Stomach (tissue), 9 donors: Measurements from ENCODE around the gene SPATA6L. TPM values are rescaled to one million over a fixed set of nuclear protein-coding genes. Genes with fewer than 3 reads are reported as not detected.

Source experiments
- DNase-seq, 2 donors: peaks; one replicate each; pipeline versions ENCODE4 v3.0.0 to v3.0.0-alpha.2; 2013 to 2019
- H3K27ac ChIP-seq, 5 donors: fragments of 200-600 bp in 4 of 5; sonication (generic) in 4 of 5; one replicate each; pipeline ENCODE4 v1.5.1; 2013 to 2019; ENCODE audit warnings: mild to moderate bottlenecking in 1 of 5, moderate library complexity in 1 of 5
- H3K27me3 ChIP-seq, 3 donors: fragments of 200-600 bp; sonication (generic); one replicate each; pipeline ENCODE4 v1.5.1; 2017 to 2019; ENCODE audit warnings: mixed run types in 1 of 3
- H3K36me3 ChIP-seq, 4 donors: fragments of 200-600 bp; sonication (generic); 1 replicate in 3 of 4; 2 replicates in 1 of 4; pipeline ENCODE4 v1.5.1; 2016 to 2019
- H3K4me1 ChIP-seq, 4 donors: fragments of 200-600 bp; sonication (generic); one replicate each; pipeline ENCODE4 v1.5.1; 2016 to 2019
- H3K4me3 ChIP-seq, 4 donors: fragments of 200-600 bp; sonication (generic) in 3 of 4; one replicate each; pipeline ENCODE4 v1.5.1; 2016 to 2019; ENCODE audit warnings: mild to moderate bottlenecking in 1 of 4
- H3K9me3 ChIP-seq, 4 donors: fragments of 200-600 bp; sonication (generic); one replicate each; pipeline ENCODE4 v1.5.1; 2016 to 2019
- CTCF ChIP-seq, 7 experiments: fragments of 450-650 bp in 4 of 7; fragments of 200-600 bp in 3 of 7; sonication (generic) in 3 of 7; IDR thresholded peaks; one replicate each; pipeline ENCODE4 v1.5.1; 2016 to 2019; ENCODE audit warnings: antibody characterized with exemption in 7 of 7, control low read depth in 2 of 7, mild to moderate bottlenecking in 1 of 7
- EP300 ChIP-seq: sonication (generic); formaldehyde crosslinking; IDR thresholded peaks from one replicate; pipeline ENCODE4 v1.6.1; 2017; ENCODE audit warnings: antibody characterized with exemption
- POLR2A ChIP-seq, 4 donors: fragments of 450-650 bp; IDR thresholded peaks; one replicate each; pipeline ENCODE4 v1.6.1; 2016; ENCODE audit warnings: antibody characterized with exemption in 4 of 4, control low read depth in 2 of 4, mild to moderate bottlenecking in 1 of 4, moderate library complexity in 1 of 4
- POLR2AphosphoS5 ChIP-seq, 3 donors: sonication (generic); formaldehyde crosslinking; IDR thresholded peaks; one replicate each; pipeline ENCODE4 v1.6.1; 2016; ENCODE audit warnings: antibody characterized with exemption in 3 of 3
- WGBS, 5 donors: extraction: QIAGEN DNeasy Blood & Tissue Kit in 3 of 5; methylation state at CpG; one replicate each; pipeline versions ENCODE4 v1.1.5 to v1.1.7; 2013 to 2018; 5-methylcytosine and 5-hydroxymethylcytosine counted together
- intact Hi-C: fragments of 100-400 bp; cut with DNase I; formaldehyde crosslinking; loops from one replicate; pipeline ENCODE4 v1.15.1; 2023; ENCODE audit warnings: low total_unique reads
- polyA plus RNA-seq, 3 donors: library from polyadenylated mRNA; stranded (reverse); fragments of 200-250 nt; gene quantifications; one replicate each; pipeline ENCODE4 v1.2.3, GENCODE V29; 2013
- total RNA-seq, 5 donors: library from RNA; depleted of rRNA; stranded (reverse); fragments of >200 nt; gene quantifications; one replicate each; pipeline versions ENCODE4 v1.1.0 to v1.2.3, GENCODE V29; 2014 to 2016
- donor health status: healthy with polysubstance abuse.
- donor health status: Bipolar disorder and iron deficiency.
- donor health status: healthy.

SPATA6L gene
- total and polyA plus RNA-seq, 8 donors, result 2.3 to 32.7 (median 5.4) TPM

GRCh38 chr9:4573634-4574389 lies 92.5 kb downstream of the SPATA6L start:
- H3K27me3 ChIP-seq, result no peaks in the 10 kb centered on the region
- no peak overlapping the region for H3K4me3 ChIP-seq
- 82 to 90% (median 85%) methylated on average over 5 of the region's 5 CpGs for WGBS, 5 donors
- DNase-seq, result no peak
- H3K9me3 ChIP-seq, result no peaks in the 10 kb centered on the region
- intact Hi-C loops, result no loop called here
- peaks cover 0 to 6% (median 0%) of the 10 kb centered on the region in 4 donors for H3K4me1 ChIP-seq
- H3K27ac ChIP-seq, result no peak overlapping the region
- TF ChIP-seq CTCF (IDR thresholded peaks at IDR 0.05) (no peak), EP300 (no peak), POLR2AphosphoS5 (IDR thresholded peaks at IDR 0.05) (no peak), POLR2A (IDR thresholded peaks at IDR 0.05) (no peak)
- H3K36me3 ChIP-seq, result peaks cover 0 to 26% (median 16%) of the 10 kb centered on the region in 4 donors

GRCh38 chr9:4573176-4573575 lies 93.1 kb downstream of the SPATA6L start:
- Histone ChIP-seq H3K9me3 (no peaks in the 10 kb centered on the region), H3K27me3 (no peaks in the 10 kb centered on the region), H3K36me3 (peaks cover 0 to 26% (median 16%) of the 10 kb centered on the region in 4 donors), H3K4me1 (peaks cover 0 to 6% (median 0%) of the 10 kb centered on the region in 4 donors), H3K4me3 (no peak overlapping the region), H3K27ac (no peak overlapping the region)
- intact Hi-C loops, result no loop called here
- WGBS, 5 donors, result 80 to 97% (median 83%) methylated on average over 4 of the region's 4 CpGs
- no peak for TF ChIP-seq EP300
- DNase-seq, result no peak

- Histone ChIP-seq H3K9me3 (no peaks in the 10 kb centered on the region), H3K27me3 (no peaks in the 10 kb centered on the region), H3K27ac (no peak overlapping the region), H3K4me3 (no peak overlapping the region), H3K36me3 (peaks cover 0 to 24% (median 16%) of the 10 kb centered on the region in 4 donors), H3K4me1 (peaks cover 0 to 6% (median 0%) of the 10 kb centered on the region in 4 donors)
- WGBS, 5 donors, result 63 to 74% (median 71%) methylated on average over 5 of the region's 5 CpGs
- intact Hi-C loops, result no loop called here
- no peak for DNase-seq
- TF ChIP-seq CTCF (IDR thresholded peaks at IDR 0.05) (no peak), POLR2A (IDR thresholded peaks at IDR 0.05) (no peak), POLR2AphosphoS5 (IDR thresholded peaks at IDR 0.05) (no peak)
These were observed 94.0 kb downstream of the SPATA6L start for GRCh38 chr9:4572184-4572826.

- Histone ChIP-seq H3K4me1 (peaks cover 0 to 6% (median 0%) of the 10 kb centered on the region in 4 donors), H3K27me3 (no peaks in the 10 kb centered on the region), H3K9me3 (no peaks in the 10 kb centered on the region), H3K27ac (no peak overlapping the region), H3K4me3 (no peak overlapping the region), H3K36me3 (peaks cover 0 to 22% (median 9%) of the 10 kb centered on the region in 4 donors)
- intact Hi-C loops, result no loop called here
- no peak for TF ChIP-seq CTCF (IDR thresholded peaks at IDR 0.05)
- TF ChIP-seq EP300, result no peak
- no peak for TF ChIP-seq POLR2AphosphoS5 (IDR thresholded peaks at IDR 0.05)
- TF ChIP-seq POLR2A (IDR thresholded peaks at IDR 0.05), result no peak
- no peak for DNase-seq
These were observed 97.2 kb downstream of the SPATA6L start for GRCh38 chr9:4569101-4569500.

GRCh38 chr9:4567601-4568000 lies 98.7 kb downstream of the SPATA6L start:
- Histone ChIP-seq H3K9me3 (no peaks in the 10 kb centered on the region), H3K4me1 (peaks cover 0 to 6% (median 0%) of the 10 kb centered on the region in 4 donors), H3K4me3 (no peak overlapping the region), H3K27ac (no peak overlapping the region), H3K36me3 (peaks cover 0 to 16% (median 3%) of the 10 kb centered on the region in 4 donors), H3K27me3 (no peaks in the 10 kb centered on the region)
- 84 to 91% (median 89%) methylated on average over 8 of the region's 8 CpGs for WGBS, 5 donors
- intact Hi-C loops, result no loop called here
- TF ChIP-seq POLR2A (IDR thresholded peaks at IDR 0.05) (no peak), EP300 (no peak), POLR2AphosphoS5 (IDR thresholded peaks at IDR 0.05) (no peak), CTCF (IDR thresholded peaks at IDR 0.05) (no peak)
- no peak for DNase-seq
